Upper lobe of left lung (tissue), 4 donors: ENCODE data around the gene WFIKKN2.

Source experiments
- CTCF ChIP-seq, 6 experiments: fragments of 450-650 bp in 4 of 6; fragments of 200-600 bp in 2 of 6; sonication (generic) in 2 of 6; IDR thresholded peaks; one replicate each; pipeline ENCODE4 v1.5.1; 2016 to 2019; ENCODE audit warnings: antibody characterized with exemption in 6 of 6
- POLR2A ChIP-seq, 4 donors: fragments of 450-650 bp; IDR thresholded peaks; one replicate each; pipeline ENCODE4 v1.5.1; 2016 to 2017; ENCODE audit warnings: antibody characterized with exemption in 4 of 4, mild to moderate bottlenecking in 2 of 4

GRCh38 chr17:50868602-50869001 lies 33.2 kb downstream of the WFIKKN2 start:
- TF ChIP-seq POLR2A (IDR thresholded peaks at IDR 0.05) (no peak), CTCF (IDR thresholded peaks at IDR 0.05) (no peak)
